Stimulated activated CD4-positive, alpha-beta T cell treated with anti-CD3 and anti-CD28 coated beads, Interleukin-15, amount 100 ng/mL, for 48 hours (primary cell): ENCODE measurements around the gene EPHB6.

Source experiments
- DNase-seq, 2 donors: peaks; one replicate each; pipeline ENCODE4 v3.0.0-alpha.2; 2020; ENCODE audit warnings: low read depth in 2 of 2

EPHB6 gene

DNA sequence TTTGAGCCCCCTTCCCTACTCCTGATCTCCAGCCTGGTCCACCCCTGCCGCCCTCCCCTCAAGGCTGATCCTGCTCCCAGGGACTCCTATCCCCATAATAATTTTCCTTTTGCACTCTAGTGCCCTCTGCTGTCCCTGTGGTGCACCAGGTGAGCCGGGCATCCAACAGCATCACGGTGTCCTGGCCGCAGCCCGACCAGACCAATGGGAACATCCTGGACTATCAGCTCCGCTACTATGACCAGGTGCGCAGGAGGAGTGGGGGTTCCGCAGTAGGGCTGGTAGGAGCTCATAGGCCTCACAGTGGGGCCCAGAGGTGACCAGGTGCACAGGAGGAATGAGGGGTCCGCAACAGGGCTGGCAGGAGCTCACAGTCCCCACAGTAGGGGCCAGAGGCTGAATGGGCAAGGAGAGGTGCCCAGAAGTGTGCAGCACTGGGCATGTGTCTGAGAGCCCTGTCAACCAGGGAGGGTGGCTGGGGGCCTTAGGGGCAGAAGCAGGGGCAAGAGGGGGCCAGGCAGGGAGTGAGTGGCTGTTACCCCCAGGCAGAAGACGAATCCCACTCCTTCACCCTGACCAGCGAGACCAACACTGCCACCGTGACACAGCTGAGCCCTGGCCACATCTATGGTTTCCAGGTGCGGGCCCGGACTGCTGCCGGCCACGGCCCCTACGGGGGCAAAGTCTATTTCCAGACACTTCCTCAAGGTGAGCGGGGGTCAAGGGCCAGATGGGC lies 11.7 kb downstream of the EPHB6 start:
- no peak for DNase-seq

DNA sequence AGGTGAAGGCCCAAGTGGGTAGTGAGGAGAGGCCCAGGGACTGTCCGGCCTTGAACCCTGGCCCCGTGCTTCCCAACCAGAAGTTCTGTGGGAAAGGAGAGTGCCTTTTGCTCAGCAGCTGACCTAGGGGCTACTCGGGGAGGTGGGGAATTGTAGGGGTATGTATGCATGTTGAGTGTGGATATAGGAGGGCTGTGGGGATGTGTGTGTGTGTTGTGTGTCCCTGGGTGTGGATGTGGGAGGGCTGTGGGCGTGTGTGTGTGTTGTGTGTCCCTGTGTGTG lies 12.2 kb downstream of the EPHB6 start:
- no peak for DNase-seq

DNA sequence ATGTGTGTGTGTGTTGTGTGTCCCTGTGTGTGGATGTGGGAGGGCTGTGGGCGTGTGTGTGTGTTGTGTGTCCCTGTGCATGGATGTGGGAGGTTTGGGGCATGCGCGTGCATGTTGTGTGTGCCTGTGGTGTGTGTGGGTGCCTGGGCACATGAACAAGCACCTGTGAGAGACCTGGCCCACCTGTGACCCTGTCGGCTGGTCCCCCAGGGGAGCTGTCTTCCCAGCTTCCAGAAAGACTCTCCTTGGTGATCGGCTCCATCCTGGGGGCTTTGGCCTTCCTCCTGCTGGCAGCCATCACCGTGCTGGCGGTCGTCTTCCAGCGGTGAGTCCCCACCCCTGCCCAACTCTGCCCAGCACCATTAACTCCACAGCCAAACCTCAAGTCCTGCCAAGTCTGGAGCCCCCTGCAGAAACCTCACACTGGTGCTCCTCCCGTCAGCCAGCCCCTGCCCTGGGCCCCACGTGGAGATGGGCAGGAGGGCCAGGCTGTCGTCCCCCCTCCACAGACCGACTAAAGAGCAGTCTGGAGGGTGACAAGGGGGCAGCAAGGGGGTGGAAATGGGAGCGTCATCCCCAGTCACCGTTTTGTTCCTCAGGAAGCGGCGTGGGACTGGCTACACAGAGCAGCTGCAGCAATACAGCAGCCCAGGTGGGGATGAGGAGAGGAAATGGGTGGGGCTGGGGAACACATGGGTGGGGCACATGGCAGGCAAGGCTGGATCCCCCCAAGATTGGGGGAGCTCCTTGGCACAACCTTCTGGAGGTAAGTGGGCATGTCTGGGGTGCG lies 12.7 kb downstream of the EPHB6 start:
- no peak for DNase-seq

DNA sequence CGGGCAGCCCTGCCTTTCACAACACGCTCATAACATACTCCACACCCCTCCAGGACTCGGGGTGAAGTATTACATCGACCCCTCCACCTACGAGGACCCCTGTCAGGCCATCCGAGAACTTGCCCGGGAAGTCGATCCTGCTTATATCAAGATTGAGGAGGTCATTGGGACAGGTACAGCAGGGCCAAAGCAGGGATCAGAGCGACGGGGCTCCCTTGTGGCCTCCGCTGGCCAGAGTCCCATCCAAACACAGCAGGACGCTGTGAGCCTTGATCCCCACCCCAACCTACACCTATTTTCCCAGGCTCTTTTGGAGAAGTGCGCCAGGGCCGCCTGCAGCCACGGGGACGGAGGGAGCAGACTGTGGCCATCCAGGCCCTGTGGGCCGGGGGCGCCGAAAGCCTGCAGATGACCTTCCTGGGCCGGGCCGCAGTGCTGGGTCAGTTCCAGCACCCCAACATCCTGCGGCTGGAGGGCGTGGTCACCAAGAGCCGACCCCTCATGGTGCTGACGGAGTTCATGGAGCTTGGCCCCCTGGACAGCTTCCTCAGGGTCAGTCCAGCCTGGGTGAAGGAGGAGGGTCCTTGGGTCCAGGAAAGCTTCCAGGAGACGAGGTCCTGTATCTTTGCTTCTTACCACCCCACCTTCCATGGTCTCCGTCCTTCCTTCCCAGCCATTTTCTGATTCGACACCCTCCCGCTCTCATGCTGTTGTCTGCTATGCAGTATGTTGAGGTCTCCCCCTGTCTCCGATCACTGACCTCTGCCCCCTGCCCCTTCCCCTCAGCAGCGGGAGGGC lies 13.5 kb downstream of the EPHB6 start:
- DNase-seq = no peak

DNA sequence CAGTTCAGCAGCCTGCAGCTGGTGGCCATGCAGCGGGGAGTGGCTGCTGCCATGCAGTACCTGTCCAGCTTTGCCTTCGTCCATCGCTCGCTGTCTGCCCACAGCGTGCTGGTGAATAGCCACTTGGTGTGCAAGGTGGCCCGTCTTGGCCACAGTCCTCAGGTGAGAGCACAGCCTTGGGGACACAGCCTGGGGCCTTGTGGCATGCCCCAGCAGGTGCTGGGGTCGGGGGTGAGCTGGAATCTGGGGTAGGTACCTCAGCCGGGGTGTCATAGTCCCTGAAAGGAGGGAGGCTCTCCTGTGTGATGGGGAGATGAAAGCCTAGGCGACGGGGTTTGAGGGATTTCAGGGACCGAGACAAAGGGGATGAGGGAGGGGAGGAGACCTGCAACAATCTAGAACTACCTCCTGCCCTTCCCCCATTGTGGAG lies 14.1 kb downstream of the EPHB6 start:
- DNase-seq = no peak

DNA sequence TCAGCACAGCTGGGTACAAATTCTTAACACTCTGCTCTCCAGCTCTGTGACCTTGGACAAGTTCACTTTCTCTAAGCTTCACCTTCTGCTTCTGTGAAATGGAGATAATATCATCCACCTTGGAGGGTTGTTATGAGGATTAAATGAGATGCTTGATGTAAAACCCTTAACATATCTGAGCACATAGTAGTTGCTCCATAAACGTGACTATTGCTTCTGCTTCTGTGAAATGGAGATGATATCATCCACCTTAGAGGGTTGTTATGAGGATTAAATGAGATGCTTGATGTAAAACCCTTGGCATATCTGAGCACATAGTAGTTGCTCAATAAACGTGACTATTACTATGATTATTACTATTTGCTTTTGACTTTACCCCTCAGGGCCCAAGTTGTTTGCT lies 14.6 kb downstream of the EPHB6 start:
- DNase-seq = no peak

DNA sequence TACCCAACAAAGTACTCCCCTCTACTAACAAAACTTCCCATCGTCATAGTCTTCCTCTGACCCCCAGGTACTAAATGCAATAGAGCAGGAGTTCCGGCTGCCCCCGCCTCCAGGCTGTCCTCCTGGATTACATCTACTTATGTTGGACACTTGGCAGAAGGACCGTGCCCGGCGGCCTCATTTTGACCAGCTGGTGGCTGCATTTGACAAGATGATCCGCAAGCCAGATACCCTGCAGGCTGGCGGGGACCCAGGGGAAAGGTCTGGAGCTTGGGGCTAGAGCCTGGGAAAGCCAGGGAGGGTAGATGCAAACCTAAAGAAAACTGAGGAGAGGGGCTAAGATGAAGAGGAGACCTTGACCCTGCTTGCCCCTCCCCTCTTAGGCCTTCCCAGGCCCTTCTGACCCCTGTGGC lies 15.3 kb downstream of the EPHB6 start:
- no peak for DNase-seq

DNA sequence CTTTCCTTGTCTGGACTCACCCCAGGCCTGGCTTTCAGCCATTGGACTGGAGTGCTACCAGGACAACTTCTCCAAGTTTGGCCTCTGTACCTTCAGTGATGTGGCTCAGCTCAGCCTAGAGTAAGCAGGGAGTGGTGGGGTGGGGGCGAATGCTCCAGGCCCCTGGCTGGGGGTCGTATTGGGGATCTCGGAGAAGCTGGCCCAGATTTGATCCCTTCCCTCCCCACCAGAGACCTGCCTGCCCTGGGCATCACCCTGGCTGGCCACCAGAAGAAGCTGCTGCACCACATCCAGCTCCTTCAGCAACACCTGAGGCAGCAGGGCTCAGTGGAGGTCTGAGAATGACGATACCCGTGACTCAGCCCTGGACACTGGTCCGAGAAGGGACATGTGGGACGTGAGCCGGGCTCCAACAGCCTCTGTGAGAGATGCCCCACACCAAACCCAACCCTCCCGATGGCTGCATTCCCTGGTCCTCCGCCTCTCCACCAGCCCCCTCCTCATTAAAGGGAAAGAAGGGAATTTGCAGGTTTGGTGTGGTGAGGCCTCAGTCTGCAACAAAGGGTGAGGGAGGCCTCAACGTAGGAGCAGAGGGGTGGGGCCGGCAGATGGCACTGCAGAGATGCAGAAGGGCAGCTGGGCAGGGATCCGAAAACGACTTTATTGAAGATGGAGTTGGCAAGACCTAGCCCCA lies 15.8 kb downstream of the EPHB6 start:
- DNase-seq = no peak

DNA sequence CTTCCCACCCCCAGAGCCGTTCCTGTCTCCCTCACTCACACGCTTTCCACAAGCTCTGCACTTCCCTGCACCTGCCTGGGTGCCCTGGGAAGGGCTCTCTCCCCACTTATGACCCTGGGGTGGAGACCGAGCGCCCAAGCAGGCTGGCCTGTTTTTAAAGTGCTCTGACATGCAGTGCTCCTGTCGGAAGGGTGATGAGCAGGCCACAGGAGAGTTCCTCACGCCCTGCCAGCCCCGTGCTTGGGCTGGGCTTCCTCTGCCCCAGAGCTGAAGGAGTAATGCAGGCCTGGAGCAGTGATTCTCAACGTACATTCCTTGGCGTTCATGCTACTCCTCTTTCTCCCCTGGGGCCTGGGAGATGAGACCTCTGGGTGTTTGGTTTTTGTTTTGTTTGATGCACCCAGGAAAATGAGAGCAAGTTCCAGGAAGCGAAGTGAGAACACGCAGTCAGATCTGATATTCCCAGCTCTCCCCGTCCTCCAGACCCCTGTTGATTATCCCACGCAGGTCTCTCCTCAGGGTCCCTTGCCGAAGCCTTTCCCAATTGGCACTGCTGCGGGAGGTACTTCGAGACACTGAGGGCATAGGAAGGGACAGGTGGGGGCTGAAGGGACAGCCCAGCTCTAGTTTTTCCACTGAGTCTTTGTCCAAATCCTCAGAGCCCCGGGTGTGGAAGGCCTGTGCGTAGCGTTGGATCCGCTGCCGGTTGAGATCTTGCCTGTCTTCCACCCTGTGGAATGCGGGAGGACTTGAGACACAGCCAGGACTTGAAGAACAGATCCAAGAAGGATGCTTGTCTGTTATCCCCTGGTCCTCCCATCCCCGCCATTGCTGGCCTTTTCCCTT lies 16.6 kb downstream of the EPHB6 start:
- DNase-seq = no peak

DNA sequence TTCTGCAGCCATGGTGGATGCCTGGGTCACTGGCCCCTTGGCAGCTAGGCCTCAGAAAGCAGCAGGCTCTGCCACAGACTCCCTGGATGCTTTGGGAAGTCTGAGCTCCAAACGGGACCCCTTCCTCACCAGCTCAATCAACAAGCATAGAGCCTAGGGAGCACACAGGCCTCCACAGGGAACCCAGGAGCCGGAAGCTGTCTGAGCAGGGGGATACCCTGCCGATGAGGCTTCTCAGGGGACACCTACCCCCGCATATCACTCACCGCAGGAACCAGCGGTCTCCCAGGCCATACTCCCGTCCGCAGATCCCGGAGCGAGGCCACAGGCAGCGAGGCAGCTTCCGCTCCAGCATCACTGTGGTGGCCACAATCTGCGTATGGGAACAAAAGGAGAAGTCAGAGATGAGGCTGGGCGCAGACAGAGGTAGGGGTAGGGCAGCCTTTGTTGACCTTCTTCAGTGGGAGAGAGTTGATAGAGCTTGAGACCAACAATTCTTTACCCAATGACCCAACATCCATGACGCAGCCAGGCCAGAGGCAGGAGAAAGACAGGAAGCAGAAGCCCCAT lies 17.3 kb downstream of the EPHB6 start:
- DNase-seq = no peak

DNA sequence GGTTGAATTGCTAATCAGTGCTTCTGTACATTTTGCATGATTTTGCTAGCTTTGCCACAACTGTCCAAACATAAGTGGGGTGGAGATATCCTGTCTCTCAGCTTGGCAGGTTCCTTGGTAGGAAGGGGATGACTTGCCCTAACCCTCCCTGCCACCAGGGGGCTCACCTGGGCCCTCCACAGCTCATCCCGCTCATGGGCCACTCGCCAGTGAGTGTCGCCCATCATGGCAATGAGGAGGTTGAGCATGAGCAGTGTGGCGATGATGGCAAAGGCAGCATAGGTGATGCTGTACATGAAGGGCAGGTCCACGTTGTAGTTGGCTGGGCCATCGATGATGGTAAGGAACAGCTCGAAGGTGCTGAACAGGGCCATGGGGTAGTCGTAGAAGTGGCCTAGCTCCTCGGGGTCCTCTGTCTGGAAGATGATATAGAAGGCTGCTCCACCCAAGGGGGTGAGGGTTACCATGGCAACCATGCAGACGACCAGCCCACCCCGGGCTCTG lies 18.5 kb downstream of the EPHB6 start:
- DNase-seq = peak; percentile 21 to 31

DNA sequence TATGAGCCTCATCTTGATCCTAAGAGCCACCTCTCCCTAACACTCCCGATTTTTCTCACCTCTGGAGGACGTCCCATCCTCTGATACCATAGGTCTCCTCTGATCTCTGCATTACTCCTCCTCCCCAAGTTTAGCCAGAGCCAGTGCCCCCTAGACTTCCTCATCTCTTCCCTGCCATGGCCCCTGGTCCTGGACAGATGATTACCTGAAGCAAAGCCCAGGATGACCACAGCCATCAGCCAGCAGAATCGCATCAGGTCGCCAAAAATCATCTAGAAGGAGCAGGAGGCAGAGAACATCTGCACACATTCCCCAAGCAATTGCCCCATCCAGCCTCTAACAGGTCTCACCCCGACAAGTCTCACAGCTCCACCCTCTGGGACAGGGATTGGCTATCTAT lies 19.0 kb downstream of the EPHB6 start:
- DNase-seq = no peak

DNA sequence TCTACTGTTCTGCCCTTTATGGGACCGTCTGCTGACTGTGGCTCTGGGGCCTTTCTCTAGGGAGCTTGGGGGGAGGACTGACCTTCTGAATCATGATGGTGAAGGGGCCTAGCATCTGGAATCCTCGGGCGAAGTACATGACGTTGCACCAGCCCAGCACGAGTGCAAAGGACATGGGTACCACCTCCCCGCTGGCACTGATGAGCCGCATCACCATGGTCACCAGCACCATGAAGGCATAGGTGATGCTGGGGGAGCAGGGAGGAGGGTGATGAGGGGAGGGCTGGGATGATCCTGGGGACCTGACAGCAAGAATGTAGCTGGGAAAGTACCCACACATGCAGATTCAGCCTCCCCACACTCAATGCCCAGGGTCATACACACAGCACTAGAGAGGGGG lies 19.5 kb downstream of the EPHB6 start:
- DNase-seq = no peak

DNA sequence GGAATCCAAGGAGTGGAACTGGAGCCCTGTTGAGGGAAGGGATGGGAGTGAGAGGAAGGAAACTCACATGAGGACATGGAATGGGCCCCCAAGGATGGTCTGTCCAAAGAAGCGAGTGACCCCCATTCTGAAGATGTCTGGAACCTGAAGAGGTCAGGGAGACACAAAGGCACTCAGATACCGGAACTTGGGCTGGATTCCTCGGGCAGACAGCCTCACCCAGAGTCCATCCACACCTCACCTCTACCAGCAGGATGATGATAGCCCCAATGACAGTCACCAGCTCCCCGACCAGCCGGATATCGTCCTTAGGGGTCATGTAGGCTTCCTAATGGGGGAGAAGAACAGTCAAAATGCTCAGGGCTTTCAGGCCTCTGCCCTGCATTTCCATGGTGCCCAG lies 20.0 kb downstream of the EPHB6 start:
- DNase-seq = no peak

DNA sequence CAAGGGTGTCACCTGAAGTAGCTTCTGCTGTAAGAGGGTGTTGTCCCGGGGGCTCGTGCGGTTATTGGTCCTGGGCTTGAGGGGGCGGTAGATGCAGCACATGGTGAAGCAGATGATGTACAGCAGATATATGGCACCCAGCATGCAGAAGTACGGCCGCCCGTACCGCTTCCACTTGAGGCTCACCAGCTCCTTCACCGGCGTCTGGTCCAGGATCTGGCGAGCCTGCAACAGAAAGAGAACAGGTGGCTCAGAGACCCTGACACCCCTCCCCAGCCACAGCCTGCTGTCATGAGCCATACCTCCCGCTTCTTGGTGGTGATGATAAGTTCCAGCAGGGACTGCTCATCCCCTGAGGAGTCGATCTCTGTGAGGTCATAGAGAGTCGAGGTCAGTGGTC lies 20.6 kb downstream of the EPHB6 start:
- DNase-seq = no peak

DNA sequence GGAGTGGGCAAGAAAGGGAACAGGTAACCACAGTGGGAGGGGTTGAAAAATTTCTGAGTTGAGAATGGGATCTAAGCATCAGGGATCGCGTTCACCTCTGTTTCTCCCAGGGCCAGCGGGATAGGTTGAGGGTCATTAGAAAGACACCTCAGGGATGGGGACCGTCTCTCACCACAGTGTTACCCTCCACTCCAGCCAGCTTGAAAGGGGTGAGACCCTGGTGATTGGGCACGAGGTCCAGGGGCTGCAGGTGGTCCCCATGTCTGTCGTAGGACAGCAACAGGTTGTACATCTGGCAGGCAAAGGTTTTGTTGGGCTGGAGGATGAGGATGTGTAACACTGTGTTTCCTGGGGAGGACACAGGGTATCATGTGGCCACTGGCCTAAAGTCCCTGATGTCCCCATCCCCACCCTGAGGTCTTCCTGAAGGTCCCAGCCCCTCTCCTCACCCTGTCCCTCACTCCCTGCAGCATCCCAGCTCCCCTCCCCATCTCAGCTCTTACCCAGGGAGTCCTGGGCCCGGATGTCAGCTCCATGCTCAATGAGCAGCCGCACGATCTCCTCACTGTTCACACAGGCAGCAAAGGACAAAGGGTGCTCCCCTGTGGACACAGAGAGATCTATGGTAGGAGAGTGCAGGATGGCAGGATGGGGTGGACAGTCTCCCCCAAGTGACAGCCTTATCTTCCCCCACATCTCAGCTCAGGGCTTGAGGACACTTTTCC lies 21.5 kb downstream of the EPHB6 start:
- DNase-seq = no peak

DNA sequence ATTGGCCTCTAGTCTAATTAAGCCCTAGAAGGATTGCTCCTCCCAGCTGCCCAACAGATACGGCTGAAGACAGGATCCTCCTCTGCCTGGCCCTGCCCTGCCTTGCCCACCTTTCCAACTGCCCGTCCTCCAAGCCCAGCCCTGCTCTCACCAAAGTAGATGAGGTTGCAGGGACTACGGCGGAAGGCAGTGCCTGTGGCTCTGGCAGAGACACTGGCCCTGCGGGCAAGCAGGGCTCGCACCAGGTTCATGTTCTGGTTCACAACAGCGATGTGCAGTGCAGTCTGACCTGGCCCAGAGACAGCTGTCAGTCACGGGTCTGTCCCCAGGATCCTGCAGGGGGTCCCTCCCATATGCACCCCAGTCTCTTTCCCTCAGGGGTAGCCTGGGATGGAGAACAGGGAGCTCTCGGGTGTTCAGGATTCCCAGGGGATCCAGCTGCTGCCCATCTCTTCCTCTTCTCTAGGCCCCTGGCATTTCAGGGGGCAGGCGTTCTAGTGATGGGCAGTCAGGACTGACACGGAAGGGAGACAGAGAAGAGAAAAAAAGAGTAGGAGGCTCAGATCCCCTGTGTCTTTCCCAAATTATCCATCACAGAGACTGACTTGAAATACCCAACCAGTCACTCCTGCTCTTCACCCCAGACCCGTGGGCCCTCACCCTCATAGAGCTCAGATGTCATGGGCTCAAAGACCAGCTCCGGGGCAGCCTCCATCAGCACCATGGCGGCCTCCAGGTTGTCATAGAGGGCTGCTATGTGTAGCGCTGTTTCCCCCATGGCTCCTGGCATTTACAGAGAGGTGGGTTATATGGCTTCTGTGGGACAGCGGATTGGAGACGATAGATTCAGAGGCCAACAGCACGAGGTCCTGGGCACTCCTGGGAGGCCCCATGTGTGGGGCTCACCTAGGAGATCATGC lies 22.4 kb downstream of the EPHB6 start:
- no peak for DNase-seq

DNA sequence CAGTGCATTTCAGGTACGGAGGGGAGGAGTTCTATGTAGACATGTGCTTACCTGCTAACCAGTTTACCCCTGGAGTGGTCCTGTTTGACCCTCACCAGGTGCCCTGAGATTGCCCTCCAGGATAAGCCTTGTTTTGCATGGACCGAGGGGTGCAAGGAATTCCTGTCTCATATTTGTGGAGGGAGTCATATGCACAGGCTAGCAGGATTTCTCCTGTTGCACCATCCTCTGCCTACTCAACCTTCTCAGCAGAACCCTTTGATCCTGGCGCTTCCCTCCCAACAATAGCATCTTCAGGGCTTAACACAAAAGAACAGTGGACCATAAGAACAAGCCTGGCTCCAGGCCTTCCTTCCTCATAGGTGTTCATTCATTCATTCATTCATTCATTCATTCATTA lies 23.4 kb downstream of the EPHB6 start:
- DNase-seq = no peak

DNA sequence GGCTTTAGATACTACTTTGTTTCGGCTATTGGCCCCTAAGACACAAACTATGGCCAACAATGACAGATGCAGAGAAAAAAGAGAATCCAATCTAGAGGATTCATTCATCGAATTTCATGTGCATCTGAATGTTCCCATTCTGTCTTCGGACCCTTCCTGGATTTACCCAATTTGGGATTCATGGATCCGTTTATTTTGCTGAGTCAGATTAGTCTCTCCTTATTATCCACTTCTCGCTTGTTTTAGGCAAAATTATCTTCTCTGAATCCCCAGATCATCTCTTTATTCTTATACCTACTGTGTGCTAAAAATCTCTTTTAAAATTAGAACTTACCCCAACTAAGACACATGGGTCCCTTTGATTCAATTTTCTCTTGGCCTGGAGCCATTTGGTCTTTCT lies 24.2 kb downstream of the EPHB6 start:
- DNase-seq = no peak
